ENCODE measurements around the gene WDSUB1.

The WDSUB1 gene

DNA sequence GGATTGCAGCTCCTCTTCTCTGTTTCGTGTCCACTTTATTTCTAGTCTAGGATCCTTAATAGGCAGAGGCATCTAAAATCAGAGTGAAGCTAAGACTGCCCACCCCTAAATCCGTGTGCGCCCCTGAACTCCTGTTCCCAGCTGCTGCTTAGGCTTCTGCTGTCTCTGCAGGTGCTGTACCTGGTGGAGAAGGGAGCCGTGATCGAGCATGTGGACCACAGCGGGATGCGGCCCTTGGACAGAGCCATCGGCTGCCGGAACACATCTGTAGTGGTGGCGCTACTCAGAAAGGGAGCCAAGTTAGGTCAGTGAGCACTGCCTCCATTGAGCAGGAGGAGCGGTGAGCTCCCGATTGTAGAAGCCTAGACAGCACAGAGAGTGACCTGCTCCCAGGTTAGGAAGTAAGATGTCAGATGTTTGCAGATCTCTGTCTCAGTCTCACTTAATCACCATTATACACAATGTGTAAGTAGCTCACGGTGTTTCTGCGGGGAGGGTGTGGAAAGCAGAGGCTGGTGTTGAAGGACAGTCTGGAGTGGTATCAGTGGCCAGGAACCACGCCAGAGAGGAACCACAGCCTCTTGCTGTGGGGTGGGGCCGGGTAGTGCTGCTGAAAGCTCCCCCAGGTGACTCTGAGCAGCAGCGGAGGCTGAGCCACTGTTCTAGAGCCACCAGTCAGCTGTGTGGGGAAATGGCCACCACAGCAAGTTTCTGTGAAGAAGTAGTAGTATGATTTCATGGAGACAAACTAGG, 62.3 kb downstream of the WDSUB1 start:
- H3K4me3 ChIP-seq (ENCODE audit: low read length): no peak overlapping the region
- H3K36me3 ChIP-seq (ENCODE audit: control insufficient read depth, insufficient read depth, low read length): no peaks in the 10 kb centered on the region
- H3K27me3 ChIP-seq (ENCODE audit: control insufficient read depth, insufficient read depth, low read length): no peaks in the 10 kb centered on the region
- no peak for DNase-seq (ENCODE audit: low read depth, low spot score)
- H3K27ac ChIP-seq (ENCODE audit: low read length): no peak overlapping the region
- no peaks in the 10 kb centered on the region for H3K4me1 ChIP-seq (ENCODE audit: control insufficient read depth, insufficient read depth, low read length)
- no peaks in the 10 kb centered on the region for H3K9me3 ChIP-seq (ENCODE audit: control insufficient read depth, insufficient read depth, low read length)
- WGBS (ENCODE audit: insufficient coverage, insufficient read length): no CpG with 5 or more reads among the region's 17 CpGs

DNA sequence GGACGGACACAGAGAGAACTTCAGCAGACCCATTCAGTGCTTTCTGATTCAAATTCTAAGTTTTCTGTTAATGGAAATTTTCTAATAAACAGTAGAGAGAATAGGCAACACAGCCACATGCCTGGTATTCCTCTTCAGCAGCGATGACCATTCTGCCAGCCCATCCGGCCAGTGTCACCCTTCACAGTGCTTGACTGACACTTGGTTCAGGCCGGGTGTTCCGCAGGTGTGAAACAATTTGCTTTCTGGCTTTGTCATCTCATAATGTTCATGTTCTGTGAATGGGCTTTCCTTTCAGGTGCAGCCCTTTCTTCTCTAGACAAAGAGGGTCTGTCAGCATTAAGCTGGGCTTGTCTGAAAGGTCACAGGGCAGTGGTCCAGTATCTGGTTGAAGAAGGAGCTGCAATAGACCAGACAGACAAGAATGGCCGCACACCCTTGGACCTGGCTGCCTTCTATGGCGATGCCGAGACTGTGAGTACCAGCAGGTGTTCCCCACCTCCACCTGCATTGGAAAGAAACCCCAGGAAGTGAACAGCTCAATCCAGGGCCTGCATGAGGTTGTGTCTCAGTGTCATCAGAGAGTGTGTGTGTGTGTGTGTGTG, 67.0 kb downstream of the WDSUB1 start:
- no peak overlapping the region for H3K27ac ChIP-seq (ENCODE audit: low read length)
- no peak overlapping the region for H3K4me3 ChIP-seq (ENCODE audit: low read length)
- DNase-seq (ENCODE audit: low read depth, low spot score): no peak
- H3K4me1 ChIP-seq (ENCODE audit: control insufficient read depth, insufficient read depth, low read length): no peaks in the 10 kb centered on the region; the same call in 1 of the 2 replicates
- WGBS (ENCODE audit: insufficient coverage, insufficient read length): no CpG with 5 or more reads among the region's 8 CpGs
- no peaks in the 10 kb centered on the region for H3K9me3 ChIP-seq (ENCODE audit: control insufficient read depth, insufficient read depth, low read length)
- no peaks in the 10 kb centered on the region for H3K36me3 ChIP-seq (ENCODE audit: control insufficient read depth, insufficient read depth, low read length)
- H3K27me3 ChIP-seq (ENCODE audit: control insufficient read depth, insufficient read depth, low read length): peaks cover 16% of the 10 kb centered on the region; the same call in 1 of the 2 replicates

- Histone ChIP-seq H3K27me3 (ENCODE audit: control insufficient read depth, insufficient read depth, low read length) (peaks cover 22% of the 10 kb centered on the region; the same call in 1 of the 2 replicates), H3K4me1 (ENCODE audit: control insufficient read depth, insufficient read depth, low read length) (no peaks in the 10 kb centered on the region; the same call in 1 of the 2 replicates), H3K36me3 (ENCODE audit: control insufficient read depth, insufficient read depth, low read length) (no peaks in the 10 kb centered on the region), H3K4me3 (ENCODE audit: low read length) (no peak overlapping the region), H3K27ac (ENCODE audit: low read length) (no peak overlapping the region), H3K9me3 (ENCODE audit: control insufficient read depth, insufficient read depth, low read length) (no peaks in the 10 kb centered on the region)
- WGBS (ENCODE audit: insufficient coverage, insufficient read length): no CpG with 5 or more reads among the region's 6 CpGs
- DNase-seq (ENCODE audit: low read depth, low spot score): no peak
These were observed 68.1 kb downstream of the WDSUB1 start for GRCh38 chr2:159218389-159218788.

DNA sequence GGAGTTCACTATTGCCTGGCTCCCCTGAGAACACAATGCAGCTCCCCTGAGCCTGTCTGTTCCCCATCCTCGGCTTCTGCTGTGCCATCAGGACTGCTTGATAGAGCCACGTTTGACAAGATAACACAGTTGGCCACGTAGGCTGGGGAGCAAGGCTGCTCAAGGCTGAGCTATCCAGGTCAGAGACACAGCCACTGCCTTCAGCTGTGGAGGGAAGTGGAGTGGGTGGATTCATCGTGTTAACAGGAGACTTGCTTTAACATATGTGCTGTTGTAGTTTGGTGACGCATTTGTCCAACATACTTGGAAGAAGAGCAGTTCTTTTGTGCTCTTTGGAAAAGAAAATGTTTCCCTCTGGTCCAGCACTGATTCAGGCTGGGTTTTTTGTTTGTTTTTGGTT, 68.8 kb downstream of the WDSUB1 start:
- H3K27me3 ChIP-seq (ENCODE audit: control insufficient read depth, insufficient read depth, low read length): peaks cover 27% of the 10 kb centered on the region; the same call in 1 of the 2 replicates
- no CpG with 5 or more reads among the region's 5 CpGs for WGBS (ENCODE audit: insufficient coverage, insufficient read length)
- no peaks in the 10 kb centered on the region; the same call in 1 of the 2 replicates for H3K4me1 ChIP-seq (ENCODE audit: control insufficient read depth, insufficient read depth, low read length)
- no peak for DNase-seq (ENCODE audit: low read depth, low spot score)
- no peaks in the 10 kb centered on the region for H3K9me3 ChIP-seq (ENCODE audit: control insufficient read depth, insufficient read depth, low read length)
- H3K36me3 ChIP-seq (ENCODE audit: control insufficient read depth, insufficient read depth, low read length): no peaks in the 10 kb centered on the region
- H3K4me3 ChIP-seq (ENCODE audit: low read length): no peak overlapping the region
- H3K27ac ChIP-seq (ENCODE audit: low read length): no peak overlapping the region

DNA sequence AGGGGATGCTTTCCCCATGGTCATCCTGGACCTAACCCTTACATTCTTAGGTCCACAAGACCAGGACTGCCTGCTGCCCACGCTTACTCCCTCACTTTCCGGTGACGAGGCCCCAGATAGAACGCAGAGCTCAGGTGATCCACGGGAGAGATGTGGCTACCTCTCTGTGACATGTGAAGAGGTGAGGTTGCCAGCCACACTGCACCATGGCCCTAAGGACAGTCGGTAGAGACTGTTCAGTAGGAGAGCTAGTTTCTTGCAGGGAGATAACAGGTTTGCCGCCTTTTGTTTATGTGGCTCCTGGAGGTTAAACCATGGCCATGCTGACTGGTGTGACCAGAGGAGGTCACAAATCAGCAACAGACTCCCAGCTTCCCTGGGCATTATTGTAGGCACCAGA, 71.4 kb downstream of the WDSUB1 start:
- H3K27ac ChIP-seq (ENCODE audit: low read length): no peak overlapping the region
- H3K4me1 ChIP-seq (ENCODE audit: control insufficient read depth, insufficient read depth, low read length): peaks cover 3% of the 10 kb centered on the region
- no peak overlapping the region for H3K4me3 ChIP-seq (ENCODE audit: low read length)
- H3K36me3 ChIP-seq (ENCODE audit: control insufficient read depth, insufficient read depth, low read length): no peaks in the 10 kb centered on the region
- DNase-seq (ENCODE audit: low read depth, low spot score): no peak
- H3K27me3 ChIP-seq (ENCODE audit: control insufficient read depth, insufficient read depth, low read length): peaks cover 34% of the 10 kb centered on the region; the same call in 1 of the 2 replicates
- H3K9me3 ChIP-seq (ENCODE audit: control insufficient read depth, insufficient read depth, low read length): no peaks in the 10 kb centered on the region
- no CpG with 5 or more reads among the region's 7 CpGs for WGBS (ENCODE audit: insufficient coverage, insufficient read length)

DNA sequence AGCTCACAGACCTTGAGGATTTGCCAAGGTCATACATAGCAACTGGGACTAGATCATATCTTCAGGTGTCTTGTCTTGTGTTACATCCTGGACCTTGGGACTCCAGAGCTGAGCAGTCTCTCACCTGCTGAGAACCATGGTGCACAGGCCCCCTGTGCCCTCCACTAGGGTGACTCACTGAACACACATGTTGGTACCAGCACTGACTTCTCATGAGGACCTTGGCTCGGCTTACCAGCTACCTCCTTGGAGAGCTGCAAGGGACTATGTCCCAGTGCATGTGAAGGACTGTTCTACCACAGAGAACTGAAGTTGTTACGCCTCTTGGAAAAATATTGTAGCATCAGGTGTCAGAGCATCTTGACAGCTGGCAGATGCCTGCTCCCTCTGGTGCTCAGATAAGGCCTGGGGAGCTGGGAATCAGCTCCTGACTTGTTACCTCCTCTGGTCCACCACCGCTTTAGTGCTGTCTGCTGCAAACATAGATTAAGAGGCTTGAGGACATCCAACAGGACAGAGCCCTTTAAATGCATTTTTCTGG, 72.1 kb downstream of the WDSUB1 start:
- H3K27me3 ChIP-seq (ENCODE audit: control insufficient read depth, insufficient read depth, low read length): peaks cover 40% of the 10 kb centered on the region; the same call in 1 of the 2 replicates
- H3K9me3 ChIP-seq (ENCODE audit: control insufficient read depth, insufficient read depth, low read length): no peaks in the 10 kb centered on the region
- H3K27ac ChIP-seq (ENCODE audit: low read length): no peak overlapping the region
- no peak overlapping the region for H3K4me3 ChIP-seq (ENCODE audit: low read length)
- H3K36me3 ChIP-seq (ENCODE audit: control insufficient read depth, insufficient read depth, low read length): no peaks in the 10 kb centered on the region
- DNase-seq (ENCODE audit: low read depth, low spot score): no peak
- WGBS (ENCODE audit: insufficient coverage, insufficient read length): no CpG with 5 or more reads among the region's 3 CpGs
- H3K4me1 ChIP-seq (ENCODE audit: control insufficient read depth, insufficient read depth, low read length): peaks cover 3% of the 10 kb centered on the region

- DNase-seq (ENCODE audit: low read depth, low spot score): no peak
- no CpG with 5 or more reads among the region's 5 CpGs for WGBS (ENCODE audit: insufficient coverage, insufficient read length)
- no peak overlapping the region for H3K4me3 ChIP-seq (ENCODE audit: low read length)
- H3K9me3 ChIP-seq (ENCODE audit: control insufficient read depth, insufficient read depth, low read length): no peaks in the 10 kb centered on the region
- H3K4me1 ChIP-seq (ENCODE audit: control insufficient read depth, insufficient read depth, low read length): peaks cover 3% of the 10 kb centered on the region
- H3K27ac ChIP-seq (ENCODE audit: low read length): no peak overlapping the region
- H3K36me3 ChIP-seq (ENCODE audit: control insufficient read depth, insufficient read depth, low read length): no peaks in the 10 kb centered on the region
- H3K27me3 ChIP-seq (ENCODE audit: control insufficient read depth, insufficient read depth, low read length): peaks cover 45% of the 10 kb centered on the region; the same call in 1 of the 2 replicates
These were observed 73.2 kb downstream of the WDSUB1 start for GRCh38 chr2:159213296-159213695.

DNA sequence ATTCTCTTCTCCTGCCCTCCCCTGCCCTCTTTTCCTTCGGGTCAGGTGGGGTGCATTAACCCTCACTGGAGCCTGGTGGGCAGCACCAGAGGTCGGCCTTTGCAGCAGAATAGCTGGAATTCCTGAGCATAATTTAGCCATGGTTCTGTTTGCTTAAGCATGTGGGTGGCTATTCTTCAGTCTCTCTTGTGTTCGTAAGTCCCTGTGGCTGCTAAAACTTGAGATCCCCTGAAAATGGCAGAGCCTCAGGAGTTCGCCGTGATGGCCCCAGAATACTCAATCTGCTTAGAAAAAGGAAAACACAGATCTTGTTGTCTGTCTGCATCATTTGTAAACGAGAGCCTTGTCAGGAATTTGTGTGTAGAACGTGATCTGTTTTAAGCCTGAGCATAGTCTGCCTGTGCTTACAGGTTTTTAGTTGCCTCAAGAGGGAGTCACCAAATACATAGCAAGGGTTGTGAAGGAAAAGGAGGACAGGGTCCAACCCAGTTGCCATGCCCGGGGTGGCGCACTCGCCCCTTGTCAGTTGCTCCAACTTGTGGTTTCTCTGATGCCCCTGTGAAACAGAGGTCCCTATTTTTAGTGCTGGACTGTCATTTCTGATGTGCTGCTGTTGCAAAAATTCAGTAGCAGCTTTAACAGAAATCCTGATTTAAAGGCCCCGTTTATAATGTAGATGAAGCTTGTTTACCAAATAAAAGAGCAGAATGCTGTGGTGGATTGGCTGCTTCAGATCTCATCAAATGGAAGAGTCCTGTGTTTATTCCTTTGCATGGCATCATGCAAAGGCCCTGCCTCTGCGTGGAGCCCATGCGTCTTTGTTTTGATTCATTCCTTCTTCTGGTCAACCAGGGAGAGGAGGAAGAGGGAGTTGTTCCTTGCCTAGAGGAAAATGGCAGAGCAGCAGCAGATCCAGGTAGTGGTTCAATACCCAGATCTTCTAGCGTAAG, 74.8 kb downstream of the WDSUB1 start:
- Histone ChIP-seq H3K27ac (ENCODE audit: low read length) (no peak overlapping the region), H3K36me3 (ENCODE audit: control insufficient read depth, insufficient read depth, low read length) (no peaks in the 10 kb centered on the region), H3K4me1 (ENCODE audit: control insufficient read depth, insufficient read depth, low read length) (peaks cover 3% of the 10 kb centered on the region), H3K9me3 (ENCODE audit: control insufficient read depth, insufficient read depth, low read length) (no peaks in the 10 kb centered on the region), H3K4me3 (ENCODE audit: low read length) (no peak overlapping the region), H3K27me3 (ENCODE audit: control insufficient read depth, insufficient read depth, low read length) (peaks cover 45% of the 10 kb centered on the region; the same call in 1 of the 2 replicates)
- peak; percentile 54 for DNase-seq (ENCODE audit: low read depth, low spot score)
- no CpG with 5 or more reads among the region's 14 CpGs for WGBS (ENCODE audit: insufficient coverage, insufficient read length)

DNA sequence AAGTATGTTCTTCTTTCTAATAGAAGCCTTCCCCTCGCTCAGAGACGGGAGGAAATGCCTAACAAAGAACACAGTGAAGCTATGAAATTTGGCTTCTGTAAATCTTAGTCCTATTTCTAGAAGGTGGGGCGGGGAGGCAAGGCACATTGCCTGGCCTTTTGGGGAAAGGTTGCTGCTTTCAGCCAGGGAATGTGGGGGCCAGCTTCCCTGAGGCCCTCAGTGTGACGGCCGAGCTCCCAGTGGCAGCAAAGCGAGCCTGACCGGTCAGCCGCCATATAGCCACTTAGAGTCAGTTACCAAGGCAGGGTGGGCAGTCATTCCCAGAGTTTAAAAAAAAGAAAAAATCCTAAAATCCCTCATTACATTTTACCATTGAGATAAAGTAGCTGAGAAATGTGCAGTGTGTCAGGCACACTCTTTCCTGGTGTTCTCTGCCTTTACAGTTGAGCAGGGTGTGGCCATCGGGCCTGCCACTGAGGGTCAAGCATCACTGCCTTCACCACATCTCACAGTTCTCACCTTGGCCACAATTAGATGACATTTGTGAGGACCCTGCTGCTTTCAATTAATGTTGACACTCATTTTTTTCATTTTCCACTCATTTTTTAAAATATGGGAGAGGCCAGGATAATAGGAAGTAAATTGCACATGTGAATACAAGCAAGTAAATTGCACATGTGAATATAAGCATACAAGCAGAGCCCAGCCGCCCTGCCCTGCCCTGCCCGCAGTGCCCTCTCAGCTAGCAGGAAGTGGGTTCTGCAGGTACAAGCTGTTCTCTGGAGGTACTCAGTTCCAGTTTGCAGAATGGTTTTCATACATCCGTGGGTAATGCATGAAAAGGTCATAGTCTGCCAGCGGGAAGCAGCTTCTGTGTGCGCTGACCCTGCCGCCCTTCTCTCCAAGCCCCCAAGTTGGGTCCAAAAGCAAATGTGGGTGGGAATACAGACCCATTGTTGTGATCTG, 76.9 kb downstream of the WDSUB1 start:
- no peaks in the 10 kb centered on the region for H3K9me3 ChIP-seq (ENCODE audit: control insufficient read depth, insufficient read depth, low read length)
- H3K27me3 ChIP-seq (ENCODE audit: control insufficient read depth, insufficient read depth, low read length): peaks cover 31% of the 10 kb centered on the region; the same call in 1 of the 2 replicates
- H3K36me3 ChIP-seq (ENCODE audit: control insufficient read depth, insufficient read depth, low read length): no peaks in the 10 kb centered on the region
- DNase-seq (ENCODE audit: low read depth, low spot score): no peak
- no peak overlapping the region for H3K4me3 ChIP-seq (ENCODE audit: low read length)
- no CpG with 5 or more reads among the region's 15 CpGs for WGBS (ENCODE audit: insufficient coverage, insufficient read length)
- H3K27ac ChIP-seq (ENCODE audit: low read length): no peak overlapping the region
- peaks cover 3% of the 10 kb centered on the region for H3K4me1 ChIP-seq (ENCODE audit: control insufficient read depth, insufficient read depth, low read length)

All from iPS DF 6.9 (cell line).